HUDEP-2 (cell line): ENCODE measurements around the gene PCBP3.

Experiments
- DNase-seq, 76 experiments: peaks; one replicate each; lab custom pipeline; 2025; ENCODE audit not compliant: unreplicated experiment in 76 of 76; lab: John Stamatoyannopoulos, UW

The PCBP3 gene

DNA sequence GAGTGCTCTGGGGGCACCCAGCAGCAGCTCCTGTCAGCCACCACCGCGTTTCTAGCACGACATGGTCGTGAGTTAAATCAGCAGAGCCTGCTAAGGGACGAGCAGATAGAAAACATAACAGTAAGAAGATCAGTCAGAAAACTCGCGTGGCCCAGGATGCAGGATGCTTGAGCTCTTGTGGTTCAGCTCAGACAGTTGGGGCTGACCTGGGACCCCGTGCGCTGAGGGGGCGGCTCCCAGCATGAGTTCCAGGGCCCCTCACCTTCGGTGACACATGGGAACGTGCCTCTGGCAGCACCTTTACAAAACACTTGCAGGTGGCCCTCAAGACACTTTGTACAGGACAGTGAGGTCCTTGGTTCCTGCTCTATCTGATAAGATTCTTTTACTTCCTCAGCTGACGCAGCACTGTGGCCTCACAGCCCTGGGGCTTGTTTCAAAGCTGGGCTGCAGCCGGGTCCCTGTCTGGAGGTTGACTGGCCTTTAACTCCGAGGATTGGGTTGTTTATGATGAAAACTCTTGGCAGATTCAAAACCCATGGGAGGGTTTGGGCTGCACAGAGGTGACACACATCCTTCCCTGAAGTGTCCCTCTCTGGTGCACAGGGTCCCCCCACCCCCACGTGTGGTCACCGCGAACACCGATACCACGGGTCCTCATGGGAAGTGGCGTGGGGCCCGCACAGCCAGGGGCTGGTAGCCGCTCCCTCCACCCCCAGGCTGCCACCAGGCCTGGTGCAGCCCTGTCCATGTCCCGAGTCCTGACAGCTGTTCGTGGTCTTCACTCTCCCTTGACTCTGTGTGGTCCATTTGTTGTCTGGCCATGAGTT, 272.7 kb downstream of the PCBP3 start:
- DNase-seq = peak in 3 of 76 experiments; percentile 22 to 30 (median 23)

DNA sequence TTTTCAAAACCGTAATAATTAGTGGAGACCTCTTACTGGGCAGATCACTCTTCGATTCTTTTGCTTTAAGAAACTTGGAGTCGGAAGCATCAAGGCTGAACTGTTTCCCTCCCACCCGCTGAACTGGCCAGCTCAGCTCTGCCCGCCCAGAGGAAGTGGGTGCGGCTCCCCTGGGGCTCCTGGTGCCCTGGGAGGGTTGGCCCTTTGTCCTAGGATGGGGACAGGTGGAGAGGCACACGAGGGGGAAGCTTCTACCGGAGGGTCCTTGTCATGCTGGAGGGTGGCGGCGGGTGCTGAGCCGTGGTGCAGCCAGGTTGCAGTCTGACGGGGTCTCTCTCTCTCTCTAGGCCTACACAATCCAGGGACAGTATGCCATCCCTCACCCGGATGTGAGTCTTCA, 273.7 kb downstream of the PCBP3 start:
- DNase-seq = no peak

DNA sequence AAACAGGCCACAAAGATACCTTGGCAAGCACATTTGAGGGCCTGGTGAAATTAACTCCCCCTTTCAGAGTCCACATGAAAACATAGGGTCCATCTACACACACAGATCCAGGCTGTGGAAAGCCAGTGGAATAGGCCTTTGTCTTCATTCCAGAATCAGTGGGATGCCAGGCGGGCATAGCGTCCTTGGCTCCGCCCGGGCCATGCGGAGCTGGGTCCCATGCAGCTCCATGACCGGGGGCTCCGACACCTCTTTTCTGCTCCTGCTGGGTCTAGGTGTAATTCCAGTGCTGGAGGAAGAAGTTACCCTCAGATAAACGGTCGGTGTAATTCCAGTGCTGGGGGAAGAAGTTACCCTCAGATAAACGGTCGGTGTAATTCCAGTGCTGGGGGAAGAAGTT, 274.5 kb downstream of the PCBP3 start:
- no peak for DNase-seq

DNA sequence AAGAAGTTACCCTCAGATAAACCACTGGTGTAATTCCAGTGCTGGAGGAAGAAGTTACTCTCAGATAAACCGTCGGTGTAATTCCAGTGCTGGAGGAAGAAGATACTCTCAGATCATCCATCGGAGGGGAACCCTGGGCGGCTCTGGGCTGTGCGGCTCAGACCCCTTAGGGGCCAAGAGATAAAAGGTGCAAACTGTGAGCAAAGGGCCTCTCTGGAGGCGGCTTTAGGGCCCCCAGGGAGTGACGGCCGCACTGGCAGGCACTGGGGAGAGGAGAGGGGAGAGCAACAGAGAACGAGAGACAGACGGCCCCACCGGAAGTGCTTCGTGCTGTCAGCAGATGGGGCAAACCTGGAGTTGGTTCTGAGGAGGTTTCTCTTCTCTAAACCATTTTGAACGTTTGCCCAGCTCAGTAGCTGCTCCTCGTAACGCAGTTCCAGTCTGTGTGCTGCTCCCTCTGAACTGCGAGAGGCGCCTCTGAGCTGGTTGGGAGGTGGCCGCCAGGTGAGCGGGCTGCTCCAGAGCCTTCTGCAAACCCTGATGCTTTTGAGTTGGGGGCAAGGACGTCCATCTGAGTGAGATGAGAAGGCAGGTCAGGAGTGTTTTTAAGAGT, 275.4 kb downstream of the PCBP3 start:
- no peak for DNase-seq

DNA sequence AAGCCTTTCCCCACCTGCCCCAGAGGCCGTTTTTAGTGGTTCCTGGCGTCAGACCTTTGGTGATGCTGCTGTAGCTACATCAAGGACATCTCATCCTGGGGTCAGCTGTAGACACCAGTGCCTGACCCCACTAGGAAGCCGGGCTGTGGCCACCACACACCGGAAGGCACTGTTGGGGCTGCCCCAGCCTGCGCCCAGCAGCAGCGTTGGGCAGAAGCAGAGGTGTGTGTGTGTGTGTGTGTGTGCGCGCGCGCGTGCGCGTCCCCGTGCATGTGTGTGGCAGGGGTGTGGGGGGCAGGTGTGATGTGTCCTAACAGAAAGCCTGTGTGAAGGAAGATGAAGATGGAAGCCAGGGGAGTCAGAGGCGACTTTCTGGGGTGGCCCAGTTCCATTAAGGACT, 276.1 kb downstream of the PCBP3 start:
- no peak for DNase-seq

DNA sequence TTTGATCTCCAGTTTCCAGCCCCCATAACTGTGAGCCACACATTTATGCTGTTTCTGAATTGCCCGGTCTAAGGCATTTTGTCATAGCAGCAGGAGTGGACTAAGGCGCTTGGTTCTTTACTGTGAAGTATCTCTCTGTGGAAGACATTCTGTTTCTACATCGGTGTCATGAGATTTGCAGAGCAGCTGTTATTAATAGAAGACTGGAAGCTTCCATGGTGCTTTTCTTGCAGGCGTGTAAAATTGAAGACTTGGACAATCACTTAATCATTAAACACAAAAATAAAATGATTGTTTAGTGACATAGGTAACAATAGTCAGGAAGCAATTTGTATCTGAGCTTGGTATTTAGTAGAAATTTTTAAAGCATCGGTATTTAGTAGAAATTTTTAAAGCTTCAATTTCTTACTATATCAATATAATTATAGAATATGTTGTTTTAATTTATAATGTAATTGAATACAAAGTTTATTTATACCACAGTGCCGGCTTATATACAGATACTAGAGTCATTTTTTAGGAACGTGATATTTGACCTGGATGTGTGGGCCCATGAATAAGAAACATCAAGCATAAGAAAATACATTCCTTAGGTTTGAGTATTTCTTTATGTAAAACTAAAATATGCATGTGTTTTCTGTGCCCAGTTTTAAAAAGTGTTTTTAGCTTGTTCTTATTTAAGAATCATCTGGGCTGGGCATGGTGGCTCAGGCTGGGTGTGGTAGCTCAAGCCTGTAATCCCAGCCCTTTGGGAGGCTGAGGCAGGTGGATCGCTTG, 277.5 kb downstream of the PCBP3 start:
- no peak for DNase-seq

DNA sequence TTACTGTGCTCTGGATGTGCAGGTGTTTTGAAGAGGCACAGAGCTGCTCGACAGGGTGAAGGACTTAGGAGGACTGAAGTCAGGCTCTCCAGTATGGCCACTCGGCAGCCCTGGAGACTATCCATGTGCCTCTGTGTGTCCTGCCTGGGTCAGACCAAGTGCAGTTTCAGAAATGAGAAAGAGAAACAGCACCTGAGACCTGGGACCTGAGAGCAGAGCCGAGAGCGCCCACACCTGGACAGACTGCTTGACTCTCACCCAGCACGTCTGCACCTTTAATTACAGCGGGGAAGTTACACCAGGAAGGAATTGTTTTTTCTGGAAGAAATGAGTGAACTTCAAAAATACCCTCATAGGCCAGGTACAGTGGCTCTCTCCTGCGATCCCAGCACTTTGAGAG, 278.4 kb downstream of the PCBP3 start:
- no peak for DNase-seq

DNA sequence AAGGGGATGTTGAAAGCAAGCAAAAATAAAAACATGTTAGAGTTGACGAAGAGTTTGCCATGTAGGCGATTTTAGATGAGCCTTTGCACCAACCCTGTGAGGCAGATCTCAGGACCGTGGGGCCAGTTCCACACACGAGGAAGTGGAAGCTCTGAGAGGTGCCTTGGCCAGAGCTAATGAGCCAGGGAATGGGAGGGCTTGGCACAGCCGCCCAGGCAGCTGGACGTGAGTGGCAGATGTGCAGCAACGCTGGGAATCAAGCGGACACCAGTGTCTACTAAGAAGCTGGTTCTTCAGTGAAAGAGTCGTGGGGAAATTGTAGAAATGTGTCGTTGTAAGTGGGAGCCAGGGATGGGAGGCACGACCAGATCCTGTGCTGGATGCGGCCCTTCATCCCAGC, 279.1 kb downstream of the PCBP3 start:
- DNase-seq = no peak

DNA sequence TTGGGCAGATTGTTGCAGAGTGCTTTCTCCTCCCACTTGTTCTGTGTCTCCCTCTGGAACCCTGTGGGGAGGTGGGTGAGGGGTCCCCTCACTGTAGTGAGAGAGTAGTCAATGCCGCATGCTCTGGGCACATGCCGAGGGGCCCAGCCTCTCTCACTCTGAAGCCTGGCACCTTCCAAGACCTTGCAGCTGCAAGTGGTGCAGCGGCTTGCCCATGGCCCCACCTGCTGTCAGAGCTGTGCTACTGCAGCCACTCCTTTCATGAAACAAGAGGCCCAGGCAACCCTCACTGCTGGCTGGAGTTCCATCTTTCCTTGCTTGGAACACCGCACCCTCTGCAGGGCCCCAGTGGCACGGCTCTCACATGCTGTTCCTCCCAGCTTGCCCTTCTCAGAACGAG, 279.6 kb downstream of the PCBP3 start:
- peak in 56 of 76 experiments; percentile 7 to 76 (median 36) for DNase-seq

DNA sequence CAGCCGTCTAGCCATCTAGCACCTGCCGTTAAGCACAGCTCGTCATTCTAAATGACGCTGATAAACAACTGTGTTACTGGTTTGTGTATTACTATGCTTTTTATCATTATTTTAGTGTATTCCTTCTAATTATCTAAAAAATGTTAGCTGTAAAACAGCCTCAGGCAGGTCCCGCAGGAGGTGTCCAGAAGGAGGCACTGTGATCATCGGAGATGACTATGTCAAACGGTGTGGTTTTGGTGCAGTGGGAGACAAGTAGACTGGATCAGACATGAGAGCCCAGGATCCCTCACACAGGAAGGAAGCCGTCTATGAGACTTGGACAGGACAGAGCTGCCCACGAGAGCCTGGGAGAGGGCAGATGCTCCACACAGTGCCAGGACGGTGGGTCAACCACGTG, 282.8 kb downstream of the PCBP3 start:
- no peak for DNase-seq

DNA sequence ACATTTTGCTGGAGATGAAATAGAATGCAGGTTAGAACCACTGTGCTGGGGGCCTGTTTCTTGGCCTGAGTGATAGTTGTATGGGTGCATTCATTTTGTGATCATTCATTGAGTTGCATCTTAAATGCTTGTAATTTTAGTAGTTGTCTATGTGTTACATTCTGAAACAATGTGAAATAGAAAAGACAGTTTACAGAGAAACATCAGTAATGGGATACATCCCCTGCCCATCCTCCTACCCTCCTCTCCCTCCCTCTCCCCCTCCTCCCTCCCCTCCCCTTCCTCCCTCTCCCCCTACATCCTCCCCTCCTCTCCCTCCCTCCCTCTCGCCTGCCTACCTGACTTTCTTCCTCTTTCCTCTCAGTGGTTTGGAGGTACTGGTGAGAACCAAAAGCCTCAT, 283.5 kb downstream of the PCBP3 start:
- no peak for DNase-seq

DNA sequence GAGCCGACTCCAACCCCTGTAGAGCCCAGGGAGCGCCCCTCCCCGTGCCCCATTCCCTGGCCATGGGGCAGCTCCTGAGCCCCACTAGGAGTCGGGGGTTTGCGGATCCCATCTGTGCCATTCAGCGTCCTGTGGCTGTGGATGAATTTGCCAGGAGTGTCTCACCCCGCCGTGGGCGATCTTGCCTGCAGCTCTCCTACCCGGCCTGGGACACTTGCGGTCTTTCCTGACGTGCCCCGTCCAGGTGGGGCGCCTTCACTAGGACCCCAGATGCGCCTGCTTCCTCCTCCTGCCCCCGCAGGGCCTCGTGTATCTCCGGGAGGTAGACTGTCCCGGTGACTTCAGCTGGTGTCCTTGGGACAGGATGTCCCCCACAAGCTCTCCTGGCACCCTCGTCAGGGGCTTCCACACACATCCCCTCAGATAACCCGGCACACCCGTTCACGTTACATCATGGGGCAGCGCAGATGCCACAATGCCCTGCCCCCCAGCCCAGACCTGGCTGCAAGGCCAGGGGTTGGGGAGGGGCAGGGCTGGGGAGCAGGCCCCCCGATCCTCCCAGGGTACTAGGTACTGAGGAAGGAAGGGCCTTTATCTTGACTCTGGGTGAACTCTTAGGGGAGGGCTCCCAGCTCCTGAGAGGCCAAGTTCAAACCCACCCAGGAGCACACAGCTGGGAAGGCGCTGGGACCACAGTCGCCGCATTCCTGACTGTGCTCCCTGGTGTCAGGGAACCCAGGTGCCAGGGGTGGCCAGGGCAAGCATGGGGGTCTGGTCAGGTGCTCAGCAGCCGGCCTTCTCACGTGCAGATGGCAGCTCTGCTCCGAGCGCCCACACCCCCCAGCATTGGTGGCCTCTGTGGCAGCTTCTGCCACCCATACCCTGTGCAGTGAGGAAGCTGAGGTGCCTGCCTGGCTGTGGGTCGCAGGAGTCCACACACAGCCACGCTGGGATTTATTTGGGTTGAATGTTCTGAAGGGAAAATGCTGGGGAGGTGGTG, 284.6 kb downstream of the PCBP3 start:
- DNase-seq = no peak

DNA sequence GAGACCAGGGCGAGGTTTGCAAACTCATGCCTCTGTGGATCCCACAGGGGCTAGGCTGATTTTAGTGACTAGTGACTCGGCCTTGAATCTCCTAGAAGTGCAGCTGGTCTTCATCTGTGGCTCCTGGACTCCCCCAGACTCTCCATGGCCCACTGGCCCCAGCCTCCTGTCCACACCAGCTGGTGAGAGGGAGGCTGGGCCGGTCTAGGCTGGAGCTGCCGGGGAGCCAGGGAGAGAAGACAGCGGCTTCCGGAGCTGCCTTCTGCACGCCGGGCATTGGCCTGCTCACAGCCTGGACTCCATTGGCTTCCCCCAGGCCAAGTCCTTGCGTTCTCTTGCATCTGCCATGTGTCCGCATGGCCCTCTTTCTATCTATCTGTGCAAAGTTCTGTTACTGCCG, 285.9 kb downstream of the PCBP3 start:
- DNase-seq = no peak

DNA sequence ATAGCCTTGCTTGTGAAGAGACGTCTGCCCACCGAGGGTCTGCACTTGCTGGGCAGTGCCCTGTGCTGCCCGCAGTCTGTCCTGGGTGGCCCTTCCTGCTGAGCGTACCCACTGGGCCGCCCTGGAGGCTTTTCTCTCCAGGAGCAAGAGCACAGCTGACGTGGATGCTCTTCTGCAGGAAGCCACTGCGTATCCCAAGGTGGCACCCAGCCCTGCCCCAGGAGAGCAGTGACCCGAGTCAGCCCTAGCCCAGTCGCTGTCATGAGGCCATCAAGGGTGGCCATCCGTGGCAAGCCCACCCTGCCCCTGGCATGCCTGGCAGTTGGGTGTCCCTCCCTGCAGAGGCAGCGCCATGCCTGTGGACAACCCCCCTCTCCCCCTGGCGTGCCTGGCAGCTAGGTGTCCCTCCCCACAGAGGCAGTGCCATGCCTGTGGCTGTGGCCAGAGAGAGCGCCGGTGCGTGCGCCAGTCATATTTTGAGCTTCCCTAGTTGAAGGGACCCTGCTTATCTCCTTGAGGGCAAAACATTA, 286.8 kb downstream of the PCBP3 start:
- DNase-seq = no peak

DNA sequence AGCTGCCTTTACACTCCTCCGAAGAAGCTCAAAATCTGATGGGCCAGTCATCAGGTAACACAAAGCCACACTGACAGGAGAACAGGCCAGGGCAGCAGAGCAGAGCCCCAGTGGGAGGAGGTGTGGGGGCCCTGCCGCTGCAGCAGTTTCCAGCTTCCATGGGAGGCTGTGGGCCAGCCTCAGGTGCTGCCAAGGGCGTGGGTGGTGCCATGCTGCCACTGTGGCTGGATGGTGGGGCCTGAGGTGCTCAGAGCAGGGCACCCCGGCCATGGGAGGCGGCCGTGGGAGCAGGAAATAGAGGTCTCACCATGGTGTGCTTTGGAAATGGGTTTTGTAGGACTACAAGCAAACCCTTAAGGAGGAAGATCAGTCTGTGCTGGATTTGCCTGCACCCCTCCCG, 287.3 kb downstream of the PCBP3 start:
- no peak for DNase-seq

DNA sequence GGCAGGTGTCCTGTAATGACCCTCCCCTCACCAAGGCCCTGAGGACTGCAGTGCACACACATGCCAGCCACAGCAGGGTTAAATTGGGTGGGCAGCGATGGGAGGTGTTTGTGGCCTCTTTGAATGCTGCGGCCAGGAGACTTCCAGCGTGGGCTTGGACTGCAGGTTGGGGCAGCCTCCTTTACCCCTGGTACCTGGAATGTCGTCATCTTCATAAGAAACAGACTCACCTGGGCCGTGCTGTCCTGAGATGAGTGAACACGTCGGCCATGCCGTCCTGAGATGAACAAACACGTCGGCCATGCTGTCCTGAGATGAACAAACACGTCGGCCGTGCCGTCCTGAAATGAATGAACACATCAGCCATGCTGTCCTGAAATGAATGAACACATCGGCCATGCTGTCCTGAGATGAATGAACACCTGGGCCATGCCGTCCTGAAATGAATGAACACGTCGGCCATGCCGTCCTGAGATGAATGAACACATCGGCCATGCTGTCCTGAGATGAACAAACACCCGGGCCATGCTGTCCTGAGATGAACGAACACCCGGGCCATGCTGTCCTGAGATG, 288.0 kb downstream of the PCBP3 start:
- DNase-seq = no peak

DNA sequence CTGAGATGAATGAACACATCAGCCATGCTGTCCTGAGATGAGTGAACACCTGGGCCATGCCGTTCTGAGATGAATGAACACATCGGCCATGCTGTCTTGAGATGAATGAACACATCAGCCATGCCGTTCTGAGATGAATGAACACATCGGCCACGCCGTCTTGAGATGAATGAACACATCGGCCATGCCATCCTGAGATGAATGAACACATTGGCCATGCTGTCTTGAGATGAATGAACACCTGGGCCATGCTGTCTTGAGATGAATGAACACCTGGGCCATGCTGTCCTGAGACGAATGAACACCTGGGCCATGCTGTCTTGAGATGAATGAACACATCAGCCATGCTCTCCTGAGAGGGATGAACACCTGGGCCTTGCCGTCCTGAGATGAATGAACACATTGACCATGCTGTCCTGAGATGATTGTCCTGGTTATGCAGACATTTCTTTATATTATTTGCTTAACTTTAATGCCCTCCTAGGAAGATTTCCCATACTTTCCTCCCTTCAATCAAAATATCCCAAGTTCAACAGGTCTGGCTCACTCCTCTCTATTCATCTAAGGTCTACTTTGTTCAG, 289.5 kb downstream of the PCBP3 start:
- DNase-seq = no peak

DNA sequence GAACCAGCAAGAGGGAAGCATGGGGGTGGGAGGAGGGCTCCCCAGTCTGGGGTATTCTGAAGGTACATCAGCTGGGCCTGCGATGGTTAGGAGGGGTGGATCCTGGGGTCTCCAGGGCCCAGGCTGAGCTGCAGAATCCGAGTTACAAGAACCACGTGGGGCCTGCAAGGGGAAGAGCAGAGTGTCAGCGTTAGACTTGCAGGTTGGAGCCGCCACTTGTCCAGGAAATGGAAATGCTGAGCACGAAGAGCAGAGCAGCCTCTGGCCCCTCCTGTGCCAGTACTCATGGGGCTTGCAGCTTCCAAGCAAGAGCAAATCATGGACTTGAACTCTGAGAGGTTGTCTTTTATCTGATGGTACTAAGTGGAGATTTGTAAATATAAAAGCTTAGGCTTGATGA, 290.6 kb downstream of the PCBP3 start:
- no peak for DNase-seq

DNA sequence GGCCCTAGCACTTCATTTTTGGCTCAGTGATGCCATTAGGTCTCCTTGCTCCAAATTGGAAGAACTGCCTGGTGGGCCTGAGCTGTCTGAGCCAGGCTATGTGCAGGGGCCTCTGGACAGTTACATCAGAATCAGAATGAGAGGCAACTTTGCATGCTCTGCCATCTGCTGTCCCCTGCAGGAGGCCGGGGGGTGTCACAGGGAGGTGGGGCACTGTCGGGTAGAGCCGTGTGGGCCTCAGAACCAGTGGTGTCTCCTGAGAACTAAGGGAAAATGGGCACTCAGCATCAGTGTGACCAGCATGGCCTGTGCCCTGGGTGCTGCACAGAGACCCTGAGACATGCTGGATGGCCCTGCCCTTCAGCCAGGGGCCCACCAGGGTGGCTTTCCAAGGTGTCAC, 291.0 kb downstream of the PCBP3 start:
- no peak for DNase-seq

DNA sequence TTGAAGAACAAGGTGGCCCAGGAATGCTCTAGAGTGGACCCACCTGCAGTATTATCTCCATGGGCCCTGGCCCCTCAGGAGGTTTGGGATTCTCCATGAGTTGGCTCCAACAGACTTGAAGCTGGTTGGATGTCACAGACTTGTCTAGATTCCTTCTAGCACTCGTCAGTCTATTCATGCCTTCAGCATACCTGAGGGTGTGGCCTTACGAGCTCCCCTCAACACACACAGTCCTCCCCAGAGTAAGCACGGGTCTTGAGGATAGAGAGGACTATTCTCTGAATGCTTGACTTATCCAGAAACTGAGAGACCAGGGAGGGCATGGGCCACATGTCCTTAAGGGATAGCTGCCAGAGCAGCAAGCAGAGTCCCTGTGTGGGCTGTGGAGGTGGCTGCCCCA, 292.1 kb downstream of the PCBP3 start:
- no peak for DNase-seq
